Astrocyte of the spinal cord (primary cell): ENCODE measurements around the gene ADAT3.

Experiments used
- DNase-seq: peaks from one replicate; pipeline ENCODE4 v3.0.0; 2011; ENCODE audit warnings: low read depth, low spot score
- H3K4me3 ChIP-seq: 2 replicates; pipeline ENCODE4 v1.5.1; 2011; ENCODE audit warnings: low read depth, mild to moderate bottlenecking, low read length, moderate library complexity
- CTCF ChIP-seq: IDR thresholded peaks from 2 replicates; pipeline ENCODE4 v1.5.1; 2012; ENCODE audit warnings: low read depth, mild to moderate bottlenecking, low read length, inconsistent platforms
- in situ Hi-C: cut with HindIII; loops from 2 replicates; pipeline ENCODE4 v1.10.0; 2017; ENCODE audit warnings: low sequenced_read_pairs

The ADAT3 gene

GRCh38 chr19:1918975-1919374 is 13.8 kb downstream of the ADAT3 start:
- DNase-seq, result no peak
- in situ Hi-C loops, result no loop called here
- no peak for TF ChIP-seq CTCF
- no peak overlapping the region for H3K4me3 ChIP-seq

- TF ChIP-seq CTCF, result no peak
- no peak for DNase-seq
- in situ Hi-C loops, result no loop called here
- no peak overlapping the region for H3K4me3 ChIP-seq
Measured at GRCh38 chr19:1920644-1921043, 15.4 kb downstream of the ADAT3 start.

GRCh38 chr19:1921326-1921725 is 16.1 kb downstream of the ADAT3 start:
- in situ Hi-C loops, result no loop called here
- no peak for TF ChIP-seq CTCF
- no peak for DNase-seq
- no peak overlapping the region for H3K4me3 ChIP-seq

- TF ChIP-seq CTCF, result no peak
- no peak overlapping the region for H3K4me3 ChIP-seq
- in situ Hi-C loops, result no loop called here
- DNase-seq, result no peak
Measured at GRCh38 chr19:1921825-1922224, 16.6 kb downstream of the ADAT3 start.

- no peak for TF ChIP-seq CTCF
- H3K4me3 ChIP-seq, result no peak overlapping the region
- in situ Hi-C loops, result no loop called here
- DNase-seq, result no peak
Measured at GRCh38 chr19:1922803-1923202, 17.6 kb downstream of the ADAT3 start.

- no peak for DNase-seq
- in situ Hi-C loops, result no loop called here
- no peak overlapping the region for H3K4me3 ChIP-seq
- TF ChIP-seq CTCF, result no peak
Measured at GRCh38 chr19:1923319-1923718, 18.1 kb downstream of the ADAT3 start.

- no peak for TF ChIP-seq CTCF
- in situ Hi-C loops, result no loop called here
- H3K4me3 ChIP-seq, result no peak overlapping the region
- DNase-seq, result no peak
Measured at GRCh38 chr19:1924320-1924961, 19.2 kb downstream of the ADAT3 start.
